Measurements from ENCODE around the gene WWC2.

DNA sequence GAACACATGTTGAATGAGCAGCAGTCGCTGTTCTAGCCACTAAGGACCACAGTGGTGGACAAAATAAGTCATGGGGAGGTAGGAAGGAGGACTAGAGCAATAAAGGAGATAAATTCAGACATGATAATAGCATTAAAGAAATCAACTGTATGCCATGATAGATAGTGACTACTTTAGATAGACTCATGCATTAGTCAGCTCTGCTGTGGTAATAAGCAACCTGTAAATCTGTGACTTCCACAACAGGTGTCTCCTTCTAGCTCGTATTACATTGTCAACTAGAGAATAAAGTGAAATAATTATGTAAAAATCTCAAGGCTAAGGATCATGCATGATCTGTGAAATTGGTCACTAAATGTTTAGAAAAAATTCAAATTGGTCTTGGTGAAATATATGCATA is 77.9 kb downstream of the WWC2 start:
- TF ChIP-seq POLR2A (IDR thresholded peaks at IDR 0.05; ENCODE audit: low read length) (no peak), GATA1 (IDR thresholded peaks at IDR 0.05; ENCODE audit: low read depth, low read length) (no peak)

Data from erythroblast (primary cell).